GM12878 (cell line): ENCODE measurements around the gene DIP2B. TPM values are rescaled to one million over a fixed set of nuclear protein-coding genes. Genes with fewer than 3 reads are reported as not detected.

Source experiments
- ATAC-seq: fragments of 200-7000 bp; cut with Tn5 transposase; 3 replicates; pipeline ENCODE4 v1.9.1; 2020; ENCODE audit warnings: mild to moderate bottlenecking, moderate library complexity
- BruUV-seq: library from RNA; stranded (reverse); fragments of 400-500 nt; replicated peaks from 2 replicates; lab custom pipeline; 2021; lab: Mats Ljungman, UMichigan
- CTCF ChIA-PET: fragments of 300-600 bp; sonication (Branson Sonifier 250); formaldehyde crosslinking; extraction: SDS; loops from one replicate; lab custom pipeline; 2021; ENCODE audit warnings: inconsistent platforms; lab: Yijun Ruan, JAX
- POLR2A ChIA-PET: fragments of 350-600 bp; formaldehyde crosslinking; extraction: SDS; loops from one replicate; lab custom pipeline; 2021; ENCODE audit warnings: inconsistent platforms; lab: Charles Lee
- RAD21 ChIA-PET: fragments of 300-600 bp; sonication (Branson Sonifier 250); formaldehyde crosslinking; loops from one replicate; lab custom pipeline; 2023; ENCODE audit warnings: antibody characterized with exemption; ENCODE audit not compliant: unreplicated experiment; lab: Charles Lee
- SMC1A ChIA-PET: fragments of 300-600 bp; sonication (Branson Sonifier 250); formaldehyde crosslinking; loops from one replicate; lab custom pipeline; 2023; ENCODE audit not compliant: unreplicated experiment, uncharacterized antibody; lab: Charles Lee
- DNase-seq: peaks from one replicate; pipeline ENCODE4 v3.0.0-alpha.2; 2011; ENCODE audit warnings: low read depth, low spot score
- FAIRE-seq: peaks from 3 replicates; lab custom pipeline; 2011; peaks lifted over from hg19 to GRCh38; lab: Jason Lieb, UNC
- H2AFZ ChIP-seq: 2 replicates; pipeline ENCODE4 v1.6.0; 2011; ENCODE audit warnings: low read depth, low read length, control low read depth; ENCODE audit not compliant: control insufficient read depth
- H3K27ac ChIP-seq: 2 replicates; pipeline ENCODE4 v1.5.1; 2011; ENCODE audit warnings: control low read depth; ENCODE audit not compliant: control insufficient read depth, insufficient read depth
- H3K27me3 ChIP-seq, 2 experiments: replicated peaks in 1 of 2; 2 replicates each; pipeline versions ENCODE4 v1.6.0 to v1.6.1; 2011; ENCODE audit warnings: low read length in 1 of 2; ENCODE audit not compliant: control insufficient read depth in 2 of 2, insufficient read depth in 2 of 2
- H3K36me3 ChIP-seq, 2 experiments: 2 replicates each; pipeline ENCODE4 v1.5.1; 2011; ENCODE audit warnings: low read length in 1 of 2; ENCODE audit not compliant: control insufficient read depth in 2 of 2, insufficient read depth in 2 of 2
- H3K4me1 ChIP-seq: 2 replicates; pipeline ENCODE4 v1.6.1; 2011; ENCODE audit warnings: mild to moderate bottlenecking, low read length, moderate library complexity, mixed read lengths; ENCODE audit not compliant: control insufficient read depth, insufficient read depth
- H3K4me2 ChIP-seq: 2 replicates; pipeline ENCODE4 v1.6.0; 2011; ENCODE audit warnings: control low read depth; ENCODE audit not compliant: control insufficient read depth, insufficient read depth
- H3K4me3 ChIP-seq: fragments of 200-600 bp; sonication (generic); 2 replicates; pipeline ENCODE4 v1.5.1; 2016
- H3K79me2 ChIP-seq: 2 replicates; pipeline ENCODE4 v1.6.0; 2011; ENCODE audit warnings: low read length; ENCODE audit not compliant: control insufficient read depth, insufficient read depth
- H3K9ac ChIP-seq: 2 replicates; pipeline ENCODE4 v1.8.0; 2011; ENCODE audit warnings: low read length, control low read depth, mixed read lengths; ENCODE audit not compliant: control insufficient read depth, insufficient read depth
- H3K9me3 ChIP-seq: replicated peaks from 3 replicates; pipeline ENCODE4 v1.5.1; 2011; ENCODE audit warnings: mild to moderate bottlenecking, low read length; ENCODE audit not compliant: control insufficient read depth, insufficient read depth
- H4K20me1 ChIP-seq: 2 replicates; pipeline ENCODE4 v1.6.0; 2011; ENCODE audit not compliant: control insufficient read depth, insufficient read depth
- ATF3 ChIP-seq: IDR thresholded peaks from 2 replicates; pipeline ENCODE4 v1.6.1; 2011; ENCODE audit warnings: low read depth, mild to moderate bottlenecking, low read length, moderate library complexity, borderline replicate concordance; ENCODE audit errors: extremely low read depth
- CBX3 ChIP-seq: fragments of 200-600 bp; sonication (generic); IDR thresholded peaks from 2 replicates; pipeline ENCODE4 v1.6.1; 2016; ENCODE audit warnings: low read depth, borderline replicate concordance
- EP300 ChIP-seq, 2 experiments: fragments of 150-350 bp in 1 of 2; IDR thresholded peaks; 2 replicates each; pipeline ENCODE4 v1.6.1; 2011 to 2012; ENCODE audit warnings: low read depth in 2 of 2, low read length in 2 of 2, borderline replicate concordance in 1 of 2, improper control_type of control experiment in 1 of 2, inconsistent platforms in 1 of 2; ENCODE audit not compliant: control insufficient read depth in 1 of 2
- FOS ChIP-seq: IDR thresholded peaks from 3 replicates; pipeline ENCODE4 v1.6.1; 2011; ENCODE audit warnings: borderline replicate concordance; ENCODE audit not compliant: insufficient read length; ENCODE audit errors: extremely low read depth
- HCFC1 ChIP-seq: fragments of 150-350 bp; IDR thresholded peaks from 2 replicates; pipeline ENCODE4 v1.6.1; 2014; ENCODE audit warnings: low read length
- HDAC2 ChIP-seq: fragments of 200-600 bp; sonication (generic); IDR thresholded peaks from 2 replicates; pipeline ENCODE4 v1.6.1; 2017
- HDAC6 ChIP-seq: fragments of 200-600 bp; sonication (generic); IDR thresholded peaks from one replicate; pipeline ENCODE4 v1.8.0; 2017; ENCODE audit warnings: antibody characterized with exemption; ENCODE audit not compliant: unreplicated experiment
- KLF5 ChIP-seq: fragments of 450-650 bp; IDR thresholded peaks from 2 replicates; pipeline ENCODE4 v1.6.1; 2014; ENCODE audit warnings: mild to moderate bottlenecking; ENCODE audit not compliant: partially characterized antibody
- LARP7 ChIP-seq: fragments of 450-650 bp; IDR thresholded peaks from 2 replicates; pipeline ENCODE4 v1.6.1; 2017; ENCODE audit warnings: mild to moderate bottlenecking
- MEF2B ChIP-seq: fragments of 450-650 bp; IDR thresholded peaks from 2 replicates; pipeline ENCODE4 v1.6.1; 2018; ENCODE audit warnings: mild to moderate bottlenecking, moderate library complexity; ENCODE audit not compliant: partially characterized antibody, poor library complexity, severe bottlenecking
- NFYA ChIP-seq: IDR thresholded peaks from 2 replicates; pipeline ENCODE4 v1.6.1; 2011; ENCODE audit warnings: low read depth, mild to moderate bottlenecking, low read length, improper control_type of control experiment, borderline replicate concordance
- NR2F1 ChIP-seq: fragments of 450-650 bp; conservative IDR thresholded peaks from 2 replicates; pipeline ENCODE4 v1.6.1; 2017; ENCODE audit warnings: mild to moderate bottlenecking
- PRDM15 ChIP-seq: fragments of 450-650 bp; formaldehyde crosslinking; IDR thresholded peaks from 2 replicates; pipeline ENCODE4 v1.4.0; 2020; ENCODE audit warnings: mild to moderate bottlenecking, moderate library complexity
- RAD51 ChIP-seq: fragments of 450-650 bp; IDR thresholded peaks from 2 replicates; pipeline ENCODE4 v1.6.1; 2016; ENCODE audit warnings: moderate library complexity, mild to moderate bottlenecking, inconsistent platforms
- SMAD1 ChIP-seq: fragments of 450-650 bp; IDR thresholded peaks from 2 replicates; pipeline ENCODE4 v1.6.1; 2018; ENCODE audit warnings: mild to moderate bottlenecking, low read depth; ENCODE audit not compliant: partially characterized antibody
- SP1 ChIP-seq: IDR thresholded peaks from one replicate; pipeline ENCODE4 v1.6.1; 2011; ENCODE audit warnings: low read depth, low read length
- SREBF1 ChIP-seq: IDR thresholded peaks from 2 replicates; pipeline ENCODE4 v1.6.1; 2012; ENCODE audit warnings: mild to moderate bottlenecking, low read length
- TARDBP ChIP-seq: IDR thresholded peaks from 2 replicates; pipeline ENCODE4 v1.6.1; 2016; ENCODE audit warnings: borderline replicate concordance
- ZNF384 ChIP-seq: IDR thresholded peaks from 2 replicates; pipeline ENCODE4 v1.6.1; 2012; ENCODE audit warnings: low read depth, mild to moderate bottlenecking, low read length, improper control_type of control experiment, borderline replicate concordance
- WGBS: methylation state at CpG from one replicate; pipeline ENCODE4 v1.1.6; 2016; ENCODE audit warnings: low lambda C conversion rate; ENCODE audit not compliant: insufficient replicate concordance, insufficient coverage; ENCODE audit errors: missing lambda C conversion rate; 5-methylcytosine and 5-hydroxymethylcytosine counted together
- in situ Hi-C: fragments of 300-500 bp; cut with MboI; formaldehyde crosslinking; loops from 9 replicates; pipeline ENCODE4 v1.14.3; 2018; ENCODE audit warnings: mixed read lengths
- intact Hi-C: fragments of 100-400 bp; cut with micrococcal nuclease; formaldehyde crosslinking; loops from one replicate; pipeline ENCODE4 v1.14.2; 2022; ENCODE audit not compliant: unreplicated experiment
- polyA plus RNA-seq, 11 experiments: library from polyadenylated mRNA; depleted of rRNA in 4 of 11; unstranded in 6 of 11; stranded (reverse) in 5 of 11; fragments of >200 nt; fragmentation: Nextera tagmentation in 4 of 11; fragmentation: Illumina TruSeq in 1 of 11; extraction: Ambion mirVana in 4 of 11; extraction: Trizol in 1 of 11; gene quantifications; 1 replicate in 1 of 11; 2 replicates in 10 of 11; pipeline versions ENCODE4 v1.2.1 to v1.2.3, GENCODE V29; 2011 to 2016; ENCODE audit warnings: inconsistent platforms in 2 of 11, missing spikeins in 2 of 11, low read depth in 1 of 11
- total RNA-seq, 4 experiments: library from RNA; depleted of rRNA in 3 of 4; stranded (reverse); fragments of >200 nt in 3 of 4; fragmentation: Illumina TruSeq in 1 of 4; extraction: Trizol in 1 of 4; gene quantifications; 2 replicates each; pipeline versions ENCODE4 v1.2.1 to v1.2.3, GENCODE V29; 2013 to 2021

The DIP2B gene
- total and polyA plus RNA-seq, 10 of the 15 experiments (the other 5 are each of a cell fraction or from before 2014, with no cell fraction given): 4.5 to 30.0 (median 18.6) TPM

GRCh38 chr12:50786498-50787231 is 281.9 kb downstream of the DIP2B start (continued):
- no peak for TF ChIP-seq TARDBP
- no peak for TF ChIP-seq KLF5
- no peak for TF ChIP-seq LARP7
- no peak for TF ChIP-seq HCFC1
- no peak for TF ChIP-seq SREBF1
- no peak for TF ChIP-seq NFYA
- TF ChIP-seq, all 136 proteins: peak for 0

GRCh38 chr12:50787618-50788017 is 282.8 kb downstream of the DIP2B start:
- Histone ChIP-seq H3K79me2 (no peaks in the 10 kb centered on the region; the same call in 1 of the 2 replicates), H3K9me3 (peaks cover 5% of the 10 kb centered on the region; the same call in 2 of the 3 replicates), H4K20me1 (no peaks in the 10 kb centered on the region), H3K36me3 (peaks cover 0 to 12% of the 10 kb centered on the region in 2 experiments; a peak in 3 of 4 replicates), H3K27me3 (no peaks in the 10 kb centered on the region), H2AFZ (no peak overlapping the region), H3K27ac (no peak overlapping the region), H3K9ac (no peak overlapping the region), H3K4me2 (no peak overlapping the region), H3K4me3 (no peak overlapping the region), H3K4me1 (no peaks in the 10 kb centered on the region)
- intact Hi-C loops: no loop called here
- SMC1A ChIA-PET: interaction anchor here (0.6 kb wide), 1 partner anchor 245 kb away, joined by 3 read pairs; no protein-coding TSS in a partner anchor
- 100% methylated on average over 2 of the region's 2 CpGs for WGBS
- no TSS peak for BruUV-seq
- DNase-seq (no peak), FAIRE-seq (no peak), ATAC-seq (no peak)
- RAD21 ChIA-PET: interaction anchor here (0.7 kb wide), 1 partner anchor 22 kb away, joined by 3 read pairs; no protein-coding TSS in a partner anchor
- in situ Hi-C loops: no loop called here
- POLR2A ChIA-PET: interaction anchor here (0.7 kb wide), 1 partner anchor 285 kb away, joined by 4 read pairs; no protein-coding TSS in a partner anchor
- CTCF ChIA-PET: interaction anchor here (1.0 to 2.0 kb wide), 3 partner anchors 21 to 582 kb away, joined by 3 to 6 read pairs (median 3); no protein-coding TSS in a partner anchor
- TF ChIP-seq SP1 (no peak), HCFC1 (no peak), HDAC2 (no peak), ZNF384 (no peak), CBX3 (no peak), HDAC6 (no peak), SMAD1 (no peak), PRDM15 (CRISPR knock-in tag) (no peak), ATF3 (no peak), RAD51 (no peak), EP300 (IDR thresholded peaks at IDR 0.05; ENCODE audit: borderline replicate concordance in 1 of 2, control insufficient read depth in 1 of 2, low read depth in 2 of 2, low read length in 2 of 2) (no peak), MEF2B (no peak), FOS (no peak), NR2F1 (no peak)
